ENCODE results near the gene STXBP6.

GRCh38 chr14:24900269-24901100 is 149.5 kb downstream of the STXBP6 start:
- no peak for TF ChIP-seq CTCF (IDR thresholded peaks at IDR 0.05; ENCODE audit: insufficient read depth, low read length, poor library complexity, severe bottlenecking)
- no peak for TF ChIP-seq EZH2phosphoT487 (conservative IDR thresholded peaks at IDR 0.05; ENCODE audit: low read length)

All from SU-DHL-6 (cell line).